DND-41 (cell line): ENCODE measurements around the gene NAALAD2.

Source experiments
- CTCF ChIP-seq: IDR thresholded peaks from 2 replicates; pipeline ENCODE4 v1.5.1; 2012; ENCODE audit warnings: borderline replicate concordance, low read length, moderate library complexity, mild to moderate bottlenecking; ENCODE audit not compliant: poor library complexity, severe bottlenecking; ENCODE audit errors: extremely low read depth
- EZH2 ChIP-seq: IDR thresholded peaks from 3 replicates; pipeline ENCODE4 v1.6.1; 2012; ENCODE audit warnings: borderline replicate concordance, low read depth, mild to moderate bottlenecking, moderate library complexity, low read length, inconsistent platforms; ENCODE audit not compliant: severe bottlenecking

DNA sequence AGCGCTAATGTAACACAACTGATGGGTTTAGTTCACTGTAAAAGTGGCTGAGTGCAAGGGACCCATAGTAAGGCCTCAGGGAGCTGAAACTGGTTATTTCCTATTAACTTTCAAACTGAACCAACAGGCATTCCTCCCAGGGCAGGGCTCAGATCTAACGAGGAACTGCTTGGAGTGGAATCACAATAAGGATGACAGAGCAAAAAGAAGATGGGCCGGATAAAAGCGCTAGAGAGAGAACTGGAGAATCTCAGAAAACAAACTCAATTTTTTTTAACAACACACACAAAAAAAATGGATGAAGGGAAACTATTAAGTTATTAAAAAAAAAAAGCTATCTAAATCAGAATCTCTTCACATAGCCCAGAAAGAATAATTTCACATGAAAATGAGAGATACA, 102.5 kb downstream of the NAALAD2 start:
- TF ChIP-seq CTCF (no peak), EZH2 (no peak)
